Measurements from ENCODE around the gene CNPY3.

CNPY3 gene

GRCh38 chr6:42890311-42891198 is 38.7 kb upstream of the CNPY3 start (continued):
- no peak for TF ChIP-seq ZNF280D (tag by site-specific recombination; IDR thresholded peaks at IDR 0.05)
- TF ChIP-seq ZNF768 (tag by site-specific recombination; IDR thresholded peaks at IDR 0.05) = no peak; the same call in 1 of the 2 replicates
- TF ChIP-seq ZNF202 (tag by site-specific recombination; IDR thresholded peaks at IDR 0.05; ENCODE audit: borderline replicate concordance) = no peak
- TF ChIP-seq ZNF266 (tag by site-specific recombination; IDR thresholded peaks at IDR 0.05; ENCODE audit: low read depth) = no peak
- TF ChIP-seq ZNF239 (tag by site-specific recombination; IDR thresholded peaks at IDR 0.05) = peak; percentile 71; the same call in 1 of the 2 replicates
- peak; percentile 16; the same call in 1 of the 2 replicates for TF ChIP-seq KLF1 (tag by site-specific recombination; IDR thresholded peaks at IDR 0.05)
- TF ChIP-seq ZNF664 (tag by site-specific recombination; IDR thresholded peaks at IDR 0.05) = no peak
- TF ChIP-seq ZNF391 (tag by site-specific recombination; IDR thresholded peaks at IDR 0.05; ENCODE audit: borderline replicate concordance, low read depth) = peak; percentile 15; the same call in 1 of the 2 replicates
- no peak for TF ChIP-seq ZNF677 (tag by site-specific recombination; IDR thresholded peaks at IDR 0.05)
- 0 out of 2 replicates have a peak, but pooled peaks have one; percentile 29 for TF ChIP-seq ZNF837 (tag by site-specific recombination; IDR thresholded peaks at IDR 0.05)
- no peak for TF ChIP-seq ZNF645 (tag by site-specific recombination; IDR thresholded peaks at IDR 0.05)
- TF ChIP-seq SETDB1 (IDR thresholded peaks at IDR 0.05; ENCODE audit: insufficient read length, low read length) = no peak
- no peak for TF ChIP-seq ZNF280C (tag by site-specific recombination; IDR thresholded peaks at IDR 0.05)
- TF ChIP-seq ZNF518A (tag by site-specific recombination; conservative IDR thresholded peaks at IDR 0.05; ENCODE audit: low read depth) = peak; percentile 55
- no peak for TF ChIP-seq ZNF184 (tag by site-specific recombination; IDR thresholded peaks at IDR 0.05)
- TF ChIP-seq ZNF585B (tag by site-specific recombination; IDR thresholded peaks at IDR 0.05) = no peak
- peak; percentile 93 for TF ChIP-seq ZBTB11 (tag by site-specific recombination; conservative IDR thresholded peaks at IDR 0.05; ENCODE audit: low read depth)
- no peak for TF ChIP-seq ZNF555 (tag by site-specific recombination; conservative IDR thresholded peaks at IDR 0.05)
- TF ChIP-seq HOXD13 (CRISPR knock-in tag; IDR thresholded peaks at IDR 0.05; ENCODE audit: borderline replicate concordance) = no peak
- TF ChIP-seq SP3 (tag by site-specific recombination; IDR thresholded peaks at IDR 0.05) = peak; percentile 58; the same call in 1 of the 2 replicates
- peak; percentile 65; the same call in 1 of the 2 replicates for TF ChIP-seq ZNF76 (tag by site-specific recombination; IDR thresholded peaks at IDR 0.05; ENCODE audit: borderline replicate concordance, low read depth)
- peak; percentile 42; the same call in 1 of the 2 replicates for TF ChIP-seq BCL11A (tag by site-specific recombination; IDR thresholded peaks at IDR 0.05; ENCODE audit: low read depth)
- TF ChIP-seq ZNF596 (tag by site-specific recombination; IDR thresholded peaks at IDR 0.05) = no peak
